ENCODE results near the gene FBXO36. TPM values are rescaled to one million over a fixed set of nuclear protein-coding genes. Genes with fewer than 3 reads are reported as not detected.

FBXO36 gene
- polyA plus RNA-seq, 1 donor: 2.1 TPM

DNA sequence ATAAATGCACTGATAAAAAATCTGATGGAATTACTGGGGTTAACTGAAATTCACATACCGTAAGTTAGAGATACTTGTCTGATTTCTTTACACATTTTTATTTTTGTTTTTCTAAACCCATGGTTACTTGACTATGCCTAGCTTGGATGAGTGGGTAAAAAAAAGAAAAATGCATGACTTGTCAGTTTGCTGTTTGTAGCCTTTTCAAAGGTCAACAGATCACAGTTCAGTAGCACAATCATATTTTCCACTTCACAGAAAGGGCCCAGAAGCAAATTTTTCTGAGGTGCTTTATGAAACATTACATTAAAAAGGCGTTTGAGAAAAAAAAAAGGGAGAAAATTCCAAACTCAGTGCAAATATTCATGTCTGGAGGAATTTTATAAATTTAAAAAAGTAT is 130.0 kb downstream of the FBXO36 start:
- DNase-seq: no peak

DNA sequence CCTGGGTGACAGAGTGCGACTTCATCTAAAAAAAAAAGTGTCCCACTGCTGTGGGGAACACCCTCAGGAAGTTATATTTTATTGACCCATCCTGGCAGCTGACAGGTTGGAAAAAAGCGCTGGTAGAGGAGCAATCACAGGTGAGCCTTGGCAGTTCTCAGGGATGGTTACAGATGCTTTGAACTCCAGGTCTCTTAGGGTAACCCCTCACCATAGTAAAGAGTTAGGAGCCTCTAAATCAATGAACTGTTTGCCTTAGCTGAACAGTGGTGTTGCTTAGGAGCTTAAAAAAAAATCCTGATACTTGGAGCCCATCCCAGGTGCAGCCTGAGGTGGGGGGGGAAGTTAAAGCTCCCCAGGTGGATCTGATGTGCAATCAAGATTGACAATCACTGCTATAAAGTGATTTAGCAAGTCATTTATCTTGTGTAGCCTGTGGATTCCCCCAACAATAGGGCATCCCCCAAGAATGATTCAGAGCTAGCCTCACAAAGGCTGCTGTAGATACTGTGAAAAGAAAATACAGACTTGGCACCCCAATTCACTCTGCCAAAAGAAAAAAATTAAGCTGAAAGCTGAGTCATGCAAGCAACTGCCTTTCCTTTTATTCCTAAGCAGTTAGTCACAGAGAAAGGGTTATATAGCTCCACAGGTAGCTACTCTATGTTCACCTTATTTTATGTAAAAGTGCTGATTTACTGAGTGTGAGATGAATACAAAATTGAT is 131.6 kb downstream of the FBXO36 start:
- no peak for DNase-seq

DNA sequence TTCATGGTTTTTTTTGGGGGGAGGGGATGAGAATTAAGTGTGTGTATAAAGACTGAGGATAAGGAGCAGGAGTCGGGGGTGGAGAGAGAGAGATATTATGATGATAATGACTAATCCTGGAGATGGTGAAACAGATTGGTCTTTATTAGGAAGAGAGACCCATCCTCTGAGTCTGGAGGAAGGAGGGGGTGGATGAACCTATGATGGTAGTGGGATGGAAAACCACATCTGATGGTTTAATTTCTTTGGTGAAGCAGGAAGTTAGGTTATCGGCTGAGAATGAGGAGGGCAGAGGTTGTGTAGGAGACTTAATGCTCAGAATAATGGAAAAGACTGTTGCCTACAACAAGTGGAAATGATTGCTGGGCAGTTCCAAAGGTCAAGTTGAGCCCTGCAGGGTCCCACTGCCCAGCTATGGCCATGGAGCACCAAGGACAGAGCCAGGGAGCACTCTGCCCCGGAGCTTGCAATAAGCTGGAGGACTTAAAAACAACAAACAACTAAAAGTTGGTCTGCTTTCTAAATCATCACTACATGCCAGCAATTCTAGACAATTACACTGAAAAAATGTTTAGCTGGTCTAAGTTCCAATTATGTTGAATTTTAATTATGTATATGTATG is 138.5 kb downstream of the FBXO36 start:
- no peak for DNase-seq

Other genes starting within 250 kb of the FBXO36 start
- 1.1 TPM for gene DNER, start 207.9 kb upstream of the FBXO36 start, polyA plus RNA-seq (ENCODE audit: insufficient read length)
- 196 TPM for gene TRIP12, start 494 bp upstream of the FBXO36 start, polyA plus RNA-seq (ENCODE audit: insufficient read length)
- gene SLC16A14, start 146.4 kb downstream of the FBXO36 start, polyA plus RNA-seq (ENCODE audit: insufficient read length): 2.8 TPM